Keratinocyte (primary cell): ENCODE measurements around the gene DIPK1B. TPM values are rescaled to one million over a fixed set of nuclear protein-coding genes. Genes with fewer than 3 reads are reported as not detected.
A peak's percentile ranks its signal among the peaks of the same experiment; 100 is the strongest.

Experiments
- DNase-seq: peaks from one replicate; pipeline ENCODE4 v3.0.0-alpha.2; 2011; ENCODE audit warnings: low read depth, missing footprints, low spot score
- FAIRE-seq: peaks from 2 replicates; lab custom pipeline; 2011; peaks lifted over from hg19 to GRCh38; lab: Jason Lieb, UNC
- H2AFZ ChIP-seq: 2 replicates; pipeline ENCODE4 v1.6.0; 2012; ENCODE audit warnings: low read length, control low read depth, inconsistent platforms; ENCODE audit not compliant: control insufficient read depth
- H3K27ac ChIP-seq: 2 replicates; pipeline ENCODE4 v1.5.1; 2011; ENCODE audit warnings: low read length; ENCODE audit not compliant: control insufficient read depth, insufficient read depth
- H3K27me3 ChIP-seq: 3 replicates; pipeline ENCODE4 v1.6.0; 2011; ENCODE audit warnings: low read length; ENCODE audit not compliant: control insufficient read depth, insufficient read depth; ENCODE audit errors: extremely low read depth
- H3K36me3 ChIP-seq, 2 experiments: 2 replicates in 1 of 2; 3 replicates in 1 of 2; pipeline ENCODE4 v1.5.1; 2011; ENCODE audit warnings: low read length in 2 of 2, mild to moderate bottlenecking in 1 of 2; ENCODE audit not compliant: control insufficient read depth in 2 of 2, insufficient read depth in 2 of 2; ENCODE audit errors: extremely low read depth in 1 of 2
- H3K4me1 ChIP-seq: 3 replicates; pipeline ENCODE4 v1.5.1; 2011; ENCODE audit warnings: low read length; ENCODE audit not compliant: control insufficient read depth, insufficient read depth; ENCODE audit errors: extremely low read depth
- H3K4me2 ChIP-seq: 3 replicates; pipeline ENCODE4 v1.6.0; 2011; ENCODE audit warnings: low read depth, low read length; ENCODE audit not compliant: control insufficient read depth, insufficient read depth; ENCODE audit errors: extremely low read depth
- H3K4me3 ChIP-seq, 3 experiments: fragments of 200-600 bp in 1 of 3; sonication (generic) in 1 of 3; 2 replicates in 2 of 3; 3 replicates in 1 of 3; pipeline ENCODE4 v1.5.1; 2011 to 2016; ENCODE audit warnings: low read length in 3 of 3, mild to moderate bottlenecking in 3 of 3, control low read depth in 2 of 3, inconsistent platforms in 1 of 3, low read depth in 1 of 3, mixed read lengths in 1 of 3, mixed run types in 1 of 3, moderate library complexity in 1 of 3; ENCODE audit not compliant: control insufficient read depth in 2 of 3, insufficient read depth in 2 of 3; ENCODE audit errors: extremely low read depth in 1 of 3
- H3K79me2 ChIP-seq: 2 replicates; pipeline ENCODE4 v1.6.0; 2012; ENCODE audit warnings: low read length; ENCODE audit not compliant: control insufficient read depth, insufficient read depth
- H3K9ac ChIP-seq: 3 replicates; pipeline ENCODE4 v1.6.0; 2011; ENCODE audit warnings: low read length; ENCODE audit not compliant: control insufficient read depth, insufficient read depth; ENCODE audit errors: extremely low read depth
- H3K9me1 ChIP-seq: 3 replicates; pipeline ENCODE4 v1.6.0; 2011; ENCODE audit warnings: low read length; ENCODE audit not compliant: control insufficient read depth, insufficient read depth; ENCODE audit errors: extremely low read depth
- H3K9me3 ChIP-seq: 2 replicates; pipeline ENCODE4 v1.5.1; 2012; ENCODE audit warnings: low read depth, low read length; ENCODE audit not compliant: control insufficient read depth
- H4K20me1 ChIP-seq: 3 replicates; pipeline ENCODE4 v1.6.0; 2011; ENCODE audit warnings: low read length; ENCODE audit not compliant: control insufficient read depth, insufficient read depth; ENCODE audit errors: extremely low read depth
- EZH2 ChIP-seq: IDR thresholded peaks from one replicate; pipeline ENCODE4 v1.6.1; 2012; ENCODE audit warnings: inconsistent platforms, mild to moderate bottlenecking, low read length, moderate library complexity
- dilution Hi-C: fragments of 300-500 bp; cut with MboI; formaldehyde crosslinking; loops from one replicate; pipeline ENCODE4 v1.7.0; 2020; ENCODE audit warnings: low sequenced_read_pairs; ENCODE audit not compliant: extremely low pct_ligation_motif_present
- polyA plus RNA-seq, 5 experiments: library from polyadenylated mRNA; depleted of rRNA in 3 of 5; stranded (reverse) in 3 of 5; stranded (forward) in 1 of 5; unstranded in 1 of 5; fragments of >200 nt; gene quantifications; 1 replicate in 1 of 5; 2 replicates in 3 of 5; 3 replicates in 1 of 5; pipeline versions ENCODE4 v1.2.1 to v1.2.3, GENCODE V29; 2011 to 2012; ENCODE audit warnings: missing spikeins in 2 of 5, low read depth in 1 of 5, low replicate concordance in 1 of 5
- TF ChIP-seq, protein P1 (sequence below), 3 experiments: IDR thresholded peaks in 1 of 3; conservative IDR thresholded peaks in 1 of 3; optimal IDR thresholded peaks in 1 of 3; 2 replicates in 2 of 3; 3 replicates in 1 of 3; pipeline versions ENCODE3 to v1.5.1; 2011; ENCODE audit warnings: low read length in 3 of 3, mild to moderate bottlenecking in 3 of 3, moderate library complexity in 2 of 3, control low read depth in 1 of 3, inconsistent platforms in 1 of 3; ENCODE audit not compliant: insufficient read depth in 2 of 3; ENCODE audit errors: extremely low read depth in 1 of 3

DIPK1B gene
- polyA plus RNA-seq, 1 donor (not counting 4 experiments of a cell fraction or from before 2014, with no cell fraction given) = not detected

DNA sequence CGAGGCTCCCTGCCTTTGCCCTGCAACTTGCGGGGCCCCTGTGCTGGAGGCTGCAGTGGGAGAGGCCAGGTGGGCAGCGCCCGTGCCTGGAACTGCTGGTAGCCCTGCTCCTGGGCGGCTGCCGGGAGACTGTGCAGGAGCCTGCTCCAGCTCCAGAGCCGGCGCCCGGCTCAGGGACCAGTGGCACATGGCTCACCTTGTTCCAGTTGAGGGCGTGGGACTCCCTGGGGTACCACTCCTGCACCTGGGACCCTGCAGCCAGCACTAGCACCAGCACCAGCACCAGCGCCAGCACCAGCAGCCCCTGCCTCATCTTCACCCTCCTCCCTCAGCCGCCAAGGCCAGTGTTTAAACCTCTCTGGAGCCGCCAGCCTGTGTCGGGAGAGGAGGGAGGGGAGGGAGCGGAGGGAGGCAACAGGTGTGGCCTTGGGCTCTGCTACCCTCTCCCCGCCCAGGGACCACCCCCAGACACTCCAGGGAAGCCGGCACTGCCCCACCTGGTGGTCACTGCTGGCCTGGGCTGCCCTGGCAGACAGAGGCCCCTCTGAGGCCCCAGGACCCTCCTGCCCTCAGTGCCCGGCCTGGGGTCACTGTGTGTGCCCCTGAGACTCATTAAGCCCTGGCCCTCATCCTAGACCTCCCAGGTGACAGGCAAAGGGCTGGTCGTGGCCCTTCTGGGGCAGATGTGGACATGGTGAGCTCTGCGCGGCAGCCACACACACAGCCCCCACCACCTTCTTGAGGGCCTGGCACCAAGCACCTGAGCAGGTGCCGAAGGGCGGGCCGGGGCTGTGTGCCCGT, 30.4 kb downstream of the DIPK1B start, which contains the start of gene LCN10:
TSS of gene LCN10 (minus strand) at position 350 of the 801 bp plus-strand sequence. CDS start at position 313, 37 bp downstream.
- Histone ChIP-seq H3K36me3 (no peaks in the 10 kb centered on the region), H3K9me1 (no peaks in the 10 kb centered on the region), H3K9me3 (no peaks in the 10 kb centered on the region), H2AFZ (no peak within 1 kb of the TSS), H4K20me1 (no peaks in the 10 kb centered on the region), H3K4me1 (no peaks in the 10 kb centered on the region), H3K27ac (no peak within 1 kb of the TSS), H3K79me2 (no peaks in the 10 kb centered on the region), H3K9ac (no peak within 1 kb of the TSS), H3K4me3 (no peak within 1 kb of the TSS), H3K27me3 (peaks cover 60% of the 10 kb centered on the region), H3K4me2 (no peak within 1 kb of the TSS)
- no peak for FAIRE-seq
- dilution Hi-C loops = no loop called here
- peak; percentile 80 for TF ChIP-seq EZH2
- TF ChIP-seq, protein P1, sequence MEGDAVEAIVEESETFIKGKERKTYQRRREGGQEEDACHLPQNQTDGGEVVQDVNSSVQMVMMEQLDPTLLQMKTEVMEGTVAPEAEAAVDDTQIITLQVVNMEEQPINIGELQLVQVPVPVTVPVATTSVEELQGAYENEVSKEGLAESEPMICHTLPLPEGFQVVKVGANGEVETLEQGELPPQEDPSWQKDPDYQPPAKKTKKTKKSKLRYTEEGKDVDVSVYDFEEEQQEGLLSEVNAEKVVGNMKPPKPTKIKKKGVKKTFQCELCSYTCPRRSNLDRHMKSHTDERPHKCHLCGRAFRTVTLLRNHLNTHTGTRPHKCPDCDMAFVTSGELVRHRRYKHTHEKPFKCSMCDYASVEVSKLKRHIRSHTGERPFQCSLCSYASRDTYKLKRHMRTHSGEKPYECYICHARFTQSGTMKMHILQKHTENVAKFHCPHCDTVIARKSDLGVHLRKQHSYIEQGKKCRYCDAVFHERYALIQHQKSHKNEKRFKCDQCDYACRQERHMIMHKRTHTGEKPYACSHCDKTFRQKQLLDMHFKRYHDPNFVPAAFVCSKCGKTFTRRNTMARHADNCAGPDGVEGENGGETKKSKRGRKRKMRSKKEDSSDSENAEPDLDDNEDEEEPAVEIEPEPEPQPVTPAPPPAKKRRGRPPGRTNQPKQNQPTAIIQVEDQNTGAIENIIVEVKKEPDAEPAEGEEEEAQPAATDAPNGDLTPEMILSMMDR (optimal IDR thresholded peaks at IDR 0.05 in 1 of 3, IDR thresholded peaks at IDR 0.05 in 1 of 3, conservative IDR thresholded peaks at IDR 0.05 in 1 of 3; ENCODE audit: extremely low read depth in 1 of 3, insufficient read depth in 2 of 3, low read length in 3 of 3) = peak; percentile 8 to 40 (median 16)
- DNase-seq = no peak

DNA sequence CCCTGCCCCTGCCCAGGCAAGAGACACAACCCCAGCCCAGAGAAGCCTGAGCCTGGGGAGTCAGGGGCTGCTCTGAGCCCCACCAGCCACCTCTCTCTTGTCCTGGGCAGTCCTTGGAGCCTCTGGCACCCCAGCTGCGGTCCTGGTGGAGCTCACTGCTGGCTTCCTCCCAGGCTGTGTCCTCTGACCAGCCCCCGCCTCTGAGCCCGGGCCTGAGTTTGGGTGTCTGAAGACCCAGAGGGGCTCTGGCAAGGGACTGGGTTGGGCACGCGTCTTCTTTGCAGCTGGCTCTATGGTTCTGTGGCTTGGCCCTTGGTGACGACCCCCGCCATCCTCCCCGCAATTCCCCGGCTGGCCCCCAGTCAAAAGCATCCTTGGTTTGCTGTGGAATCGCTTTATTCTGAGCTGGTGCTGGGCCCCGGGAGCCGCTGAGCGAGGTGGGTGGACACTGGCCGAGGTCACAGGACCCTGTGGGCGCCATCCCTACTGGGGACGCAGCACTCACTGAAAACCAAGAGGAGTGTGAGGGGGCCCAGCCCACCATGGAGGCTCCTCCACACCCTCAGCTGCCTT, 31.4 kb downstream of the DIPK1B start:
- H3K9me3 ChIP-seq = no peaks in the 10 kb centered on the region
- FAIRE-seq = no peak
- H3K36me3 ChIP-seq = no peaks in the 10 kb centered on the region
- no peak overlapping the region for H3K9ac ChIP-seq
- TF ChIP-seq EZH2 = no peak
- TF ChIP-seq, protein P1 (optimal IDR thresholded peaks at IDR 0.05 in 1 of 3, IDR thresholded peaks at IDR 0.05 in 1 of 3, conservative IDR thresholded peaks at IDR 0.05 in 1 of 3; ENCODE audit: extremely low read depth in 1 of 3, insufficient read depth in 2 of 3, low read length in 3 of 3) = no peak
- H3K9me1 ChIP-seq = no peaks in the 10 kb centered on the region
- peaks cover 60% of the 10 kb centered on the region for H3K27me3 ChIP-seq
- no peaks in the 10 kb centered on the region for H3K4me1 ChIP-seq
- dilution Hi-C loops = no loop called here
- no peaks in the 10 kb centered on the region for H3K79me2 ChIP-seq
- no peak overlapping the region for H3K4me2 ChIP-seq
- H4K20me1 ChIP-seq = no peaks in the 10 kb centered on the region
- DNase-seq = no peak
- no peak overlapping the region for H2AFZ ChIP-seq
- H3K4me3 ChIP-seq = no peak overlapping the region
- no peak overlapping the region for H3K27ac ChIP-seq
